ENCODE data around the gene TPRN. TPM values are rescaled to one million over a fixed set of nuclear protein-coding genes. Genes with fewer than 3 reads are reported as not detected.

Gene TPRN
- total and polyA plus RNA-seq, 2 experiments from 2014 or later, result 6.4 to 29.2 TPM

GRCh38 chr9:137149363-137149762 lies 51.2 kb downstream of the TPRN start:
- H4K20me1 ChIP-seq (replicated peaks; ENCODE audit: insufficient read depth), result no peaks in the 10 kb centered on the region; the same call in 1 of the 2 replicates
- H3K4me1 ChIP-seq (ENCODE audit: insufficient read depth), result no peaks in the 10 kb centered on the region
- TF ChIP-seq ZNF114 (CRISPR knock-in tag; IDR thresholded peaks at IDR 0.05), result no peak
- TF ChIP-seq ETS1 (IDR thresholded peaks at IDR 0.05), result no peak
- TF ChIP-seq CTCF (conservative IDR thresholded peaks at IDR 0.05; ENCODE audit: low read depth in 2 of 2), result no peak
- TF ChIP-seq ZNF331 (CRISPR knock-in tag; IDR thresholded peaks at IDR 0.05; ENCODE audit: low read depth), result no peak
- TF ChIP-seq EZH2phosphoT487 (IDR thresholded peaks at IDR 0.05; ENCODE audit: unreplicated experiment), result no peak
- no peak for TF ChIP-seq NANOG (IDR thresholded peaks at IDR 0.05; ENCODE audit: borderline replicate concordance)
- no peak for TF ChIP-seq CREB1 (CRISPR knock-in tag; IDR thresholded peaks at IDR 0.05; ENCODE audit: low read depth)
- TF ChIP-seq POLR2AphosphoS5 (IDR thresholded peaks at IDR 0.05; ENCODE audit: low read depth), result no peak
- H3K4me3 ChIP-seq, result no peak overlapping the region
- no peaks in the 10 kb centered on the region for H3K36me3 ChIP-seq (ENCODE audit: insufficient read depth)
- H3K27me3 ChIP-seq (ENCODE audit: insufficient read depth), result 0 out of 2 replicates have a peak, but pooled peaks cover under 1% of the 10 kb centered on the region
- no peak overlapping the region for H3K4me3 Mint-ChIP-seq
- no peak overlapping the region for H3K4me2 ChIP-seq
- H3K27ac Mint-ChIP-seq, result no peak overlapping the region
- peaks cover 2% of the 10 kb centered on the region; the same call in 1 of the 3 replicates for H3K4me1 Mint-ChIP-seq
- H3K9me3 Mint-ChIP-seq, result peaks cover 13% of the 10 kb centered on the region; the same call in 2 of the 3 replicates
- DNase-seq (ENCODE audit: low spot score) (no peak), ATAC-seq (no peak)
- no peak overlapping the region for H3K27ac ChIP-seq (ENCODE audit: low read depth)
- peaks cover 7% of the 10 kb centered on the region for H3K27me3 Mint-ChIP-seq (ENCODE audit: insufficient read depth, low read depth, poor library complexity)
- H3K9me2 ChIP-seq (ENCODE audit: insufficient read depth), result no peaks in the 10 kb centered on the region
- H2AFZ ChIP-seq, result no peak overlapping the region
- peaks cover 19% of the 10 kb centered on the region for H3F3A ChIP-seq (replicated peaks; ENCODE audit: low read depth)
- H3K36me3 Mint-ChIP-seq (ENCODE audit: low read depth), result no peaks in the 10 kb centered on the region
- no peaks in the 10 kb centered on the region for H3K79me2 ChIP-seq (replicated peaks; ENCODE audit: insufficient read depth)

- Histone ChIP-seq H3K27ac (ENCODE audit: low read depth) (no peak overlapping the region), H4K20me1 (replicated peaks; ENCODE audit: insufficient read depth) (no peaks in the 10 kb centered on the region; the same call in 1 of the 2 replicates), H3K9me2 (ENCODE audit: insufficient read depth) (no peaks in the 10 kb centered on the region), H3K4me2 (no peak overlapping the region), H3F3A (replicated peaks; ENCODE audit: low read depth) (peaks cover 19% of the 10 kb centered on the region), H3K79me2 (replicated peaks; ENCODE audit: insufficient read depth) (no peaks in the 10 kb centered on the region), H2AFZ (no peak overlapping the region), H3K4me1 (ENCODE audit: insufficient read depth) (no peaks in the 10 kb centered on the region), H3K27me3 (ENCODE audit: insufficient read depth) (no peaks in the 10 kb centered on the region), H3K4me3 (no peak overlapping the region), H3K36me3 (ENCODE audit: insufficient read depth) (no peaks in the 10 kb centered on the region)
- ATAC-seq (no peak; the same call in 2 of the 3 replicates), DNase-seq (ENCODE audit: low spot score) (no peak)
- H3K27me3 Mint-ChIP-seq (ENCODE audit: insufficient read depth, low read depth, poor library complexity), result peaks cover 11% of the 10 kb centered on the region
- H3K9me3 Mint-ChIP-seq, result peaks cover 13% of the 10 kb centered on the region; the same call in 2 of the 3 replicates
- no peak overlapping the region; the same call in 2 of the 3 replicates for H3K4me3 Mint-ChIP-seq
- no peaks in the 10 kb centered on the region for H3K36me3 Mint-ChIP-seq (ENCODE audit: low read depth)
- H3K4me1 Mint-ChIP-seq, result peaks cover 2% of the 10 kb centered on the region; the same call in 1 of the 3 replicates
- H3K27ac Mint-ChIP-seq, result no peak overlapping the region
- no peak for TF ChIP-seq REST (IDR thresholded peaks at IDR 0.05; ENCODE audit: unreplicated experiment)
- no peak for TF ChIP-seq ZNF462 (CRISPR knock-in tag; IDR thresholded peaks at IDR 0.05)
Observed at GRCh38 chr9:137148661-137149060, 51.9 kb downstream of the TPRN start.

All from GM23338 (cell line).